NOMO-1 (cell line): ENCODE measurements around the gene DENND4C.
"Not testable (repeated sequence)": the region's sequence is repeated elsewhere in the genome, so short reads cannot be mapped to it uniquely, and the experiment has no call there.

Experiments used
- DNase-seq, 2 experiments: peaks; one replicate each; lab custom pipeline; 2025; ENCODE audit not compliant: unreplicated experiment in 2 of 2; lab: John Stamatoyannopoulos, UW

The DENND4C gene

DNA sequence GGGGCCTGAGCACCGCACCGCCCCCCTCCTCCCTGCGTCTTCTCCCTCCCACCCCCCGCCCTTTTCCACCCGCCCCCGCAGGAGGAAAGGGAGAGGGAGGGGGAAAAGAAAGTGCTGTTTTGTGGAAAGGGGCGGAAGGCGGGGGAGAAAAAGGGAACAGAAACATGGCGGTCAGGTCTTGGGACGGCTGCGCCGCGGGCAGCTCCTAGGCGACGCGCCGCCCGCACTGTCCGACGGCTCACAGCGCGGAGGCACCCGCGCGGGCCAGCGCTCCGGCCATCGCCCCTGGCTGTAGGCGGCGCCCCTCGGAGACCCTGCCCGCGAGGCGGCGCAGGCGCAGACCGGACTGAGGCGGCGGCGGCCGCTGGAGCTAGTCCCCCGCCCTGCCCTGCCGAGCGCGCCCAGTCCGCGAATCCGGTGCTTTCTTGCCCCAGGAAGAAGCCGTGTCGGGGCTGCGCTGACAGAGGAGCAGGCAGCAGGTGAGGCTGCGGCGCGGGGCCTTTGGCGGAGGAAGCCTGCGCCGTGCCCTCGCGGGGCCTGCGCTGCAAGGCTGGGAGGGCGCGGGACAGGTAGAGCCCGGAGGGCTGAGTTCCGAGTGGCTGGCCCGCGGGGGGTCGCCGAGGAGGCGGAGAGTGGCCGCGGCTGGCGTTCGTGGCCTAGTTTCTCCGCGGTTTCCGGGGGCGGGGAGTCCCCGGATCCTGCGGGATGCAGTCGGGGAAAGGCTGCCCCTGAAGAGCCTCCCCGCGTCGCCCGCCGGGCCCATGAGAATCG lies at the start of gene DENND4C:
DENND4C (plus strand) TSS at position 339 of the 771 bp plus-strand sequence. CDS start 45,482 bp downstream, outside the sequence.
- peak; percentile 65 to 68 for DNase-seq

GRCh38 chr9:19180991-19181390 lies 49.5 kb upstream of the DENND4C start:
- no peak for DNase-seq

DNA sequence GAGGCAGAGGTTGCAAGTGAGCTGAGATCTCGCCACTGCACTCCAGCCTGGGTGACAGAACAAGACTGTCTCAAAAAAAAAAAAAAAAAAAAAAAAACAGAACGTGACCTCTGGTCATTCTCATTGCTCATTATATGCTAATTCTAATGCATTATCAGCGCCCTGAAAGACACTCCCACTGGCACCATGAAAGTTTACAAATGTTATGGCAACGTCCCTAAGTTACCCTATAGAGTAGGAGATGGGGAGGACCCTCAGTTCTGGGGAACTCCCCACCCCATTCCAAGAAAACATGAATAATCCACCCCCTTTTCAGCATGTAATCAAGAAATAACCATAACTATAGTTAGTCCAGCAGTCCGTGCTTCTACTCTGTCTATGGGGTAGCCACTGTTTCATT lies 48.9 kb upstream of the DENND4C start:
- DNase-seq, result no peak

DNA sequence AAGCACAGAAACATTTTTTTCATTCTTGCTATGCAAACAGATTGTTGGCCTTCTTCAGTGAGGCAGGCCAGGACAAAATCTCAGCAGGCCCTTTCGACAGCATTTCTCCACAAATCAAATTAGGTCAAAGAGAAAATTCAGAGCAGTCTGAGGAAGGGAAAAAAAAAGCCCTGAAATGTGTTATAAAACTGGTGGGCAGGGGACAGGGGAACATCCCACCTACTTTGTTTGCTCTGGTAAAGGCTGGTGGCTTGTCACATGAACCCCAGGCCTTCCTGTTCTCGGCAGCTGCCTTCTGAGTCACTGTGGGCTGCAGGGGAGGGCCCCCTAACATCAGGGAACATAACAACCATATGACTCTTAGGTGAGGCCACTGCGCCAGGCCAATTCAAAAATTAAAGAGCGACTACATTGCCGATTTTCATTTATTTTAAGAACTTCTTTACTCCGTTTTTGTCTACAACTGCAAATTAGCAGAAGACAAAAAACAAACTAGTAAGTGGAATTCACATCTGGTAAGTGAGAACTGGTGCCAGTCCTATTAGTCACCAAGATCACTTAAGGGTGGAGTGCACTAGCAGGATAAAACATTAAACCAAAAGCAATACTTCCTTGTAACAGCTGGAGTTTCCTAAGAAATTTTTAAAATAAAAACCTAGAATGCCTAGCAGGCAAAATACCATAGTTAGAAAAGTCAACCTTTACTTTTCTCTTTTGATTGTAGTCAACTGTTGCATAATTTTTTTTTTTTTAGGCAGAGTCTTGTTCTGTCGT lies 46.2 kb upstream of the DENND4C start:
- peak; percentile 8 to 37 for DNase-seq

GRCh38 chr9:19185191-19185590 lies 45.3 kb upstream of the DENND4C start:
- DNase-seq, result no peak

DNA sequence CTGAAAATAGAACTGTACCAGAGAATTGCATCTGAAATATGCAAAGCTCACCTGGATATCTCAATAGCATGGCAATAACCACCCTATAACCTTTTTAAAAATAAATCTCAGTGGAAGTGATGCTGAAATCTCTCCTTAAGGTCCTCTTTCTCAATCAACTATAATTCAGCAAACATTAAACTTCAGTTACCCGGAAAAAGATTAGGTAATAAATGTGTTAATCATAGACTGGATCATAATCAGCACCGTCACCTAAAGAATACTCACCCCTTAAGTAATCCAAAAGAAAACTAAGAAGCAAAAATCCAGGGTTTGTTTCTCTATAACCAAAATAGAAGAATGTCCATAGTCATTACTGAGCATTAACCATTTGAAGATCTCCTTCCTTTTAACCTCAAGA lies 44.3 kb upstream of the DENND4C start:
- no peak for DNase-seq

GRCh38 chr9:19188771-19189170 lies 41.7 kb upstream of the DENND4C start:
- no peak for DNase-seq

- no peak for DNase-seq
Measured at GRCh38 chr9:19192202-19193028, 38.1 kb upstream of the DENND4C start.

GRCh38 chr9:19193029-19193324 lies 37.5 kb upstream of the DENND4C start:
- DNase-seq, result no peak

GRCh38 chr9:19193358-19193973 lies 37.0 kb upstream of the DENND4C start:
- DNase-seq, result not testable (repeated sequence)

GRCh38 chr9:19198406-19198805 lies 32.1 kb upstream of the DENND4C start:
- DNase-seq, result no peak

- no peak for DNase-seq
Measured at GRCh38 chr9:19199012-19199411, 31.5 kb upstream of the DENND4C start.

DNA sequence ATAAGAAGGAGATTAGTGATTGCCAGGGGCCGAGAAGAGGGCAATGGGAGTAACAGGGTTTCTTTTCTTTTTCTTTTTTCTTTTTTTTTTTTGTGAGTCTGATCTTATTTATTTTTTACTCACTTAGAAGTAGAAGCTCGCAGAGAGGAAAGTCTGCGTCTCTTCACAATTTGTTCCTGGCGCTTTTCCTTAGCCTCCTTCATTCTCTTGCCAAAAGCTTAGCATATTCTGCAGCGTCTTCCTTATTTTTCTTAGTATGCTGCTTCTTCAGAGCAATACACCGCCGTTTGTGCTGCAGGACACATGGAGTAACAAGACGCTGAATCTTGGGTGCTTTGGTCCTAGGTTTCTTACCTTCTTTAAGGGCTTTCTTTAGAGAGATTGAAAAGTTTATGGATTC lies 30.3 kb upstream of the DENND4C start:
- no peak for DNase-seq

DNA sequence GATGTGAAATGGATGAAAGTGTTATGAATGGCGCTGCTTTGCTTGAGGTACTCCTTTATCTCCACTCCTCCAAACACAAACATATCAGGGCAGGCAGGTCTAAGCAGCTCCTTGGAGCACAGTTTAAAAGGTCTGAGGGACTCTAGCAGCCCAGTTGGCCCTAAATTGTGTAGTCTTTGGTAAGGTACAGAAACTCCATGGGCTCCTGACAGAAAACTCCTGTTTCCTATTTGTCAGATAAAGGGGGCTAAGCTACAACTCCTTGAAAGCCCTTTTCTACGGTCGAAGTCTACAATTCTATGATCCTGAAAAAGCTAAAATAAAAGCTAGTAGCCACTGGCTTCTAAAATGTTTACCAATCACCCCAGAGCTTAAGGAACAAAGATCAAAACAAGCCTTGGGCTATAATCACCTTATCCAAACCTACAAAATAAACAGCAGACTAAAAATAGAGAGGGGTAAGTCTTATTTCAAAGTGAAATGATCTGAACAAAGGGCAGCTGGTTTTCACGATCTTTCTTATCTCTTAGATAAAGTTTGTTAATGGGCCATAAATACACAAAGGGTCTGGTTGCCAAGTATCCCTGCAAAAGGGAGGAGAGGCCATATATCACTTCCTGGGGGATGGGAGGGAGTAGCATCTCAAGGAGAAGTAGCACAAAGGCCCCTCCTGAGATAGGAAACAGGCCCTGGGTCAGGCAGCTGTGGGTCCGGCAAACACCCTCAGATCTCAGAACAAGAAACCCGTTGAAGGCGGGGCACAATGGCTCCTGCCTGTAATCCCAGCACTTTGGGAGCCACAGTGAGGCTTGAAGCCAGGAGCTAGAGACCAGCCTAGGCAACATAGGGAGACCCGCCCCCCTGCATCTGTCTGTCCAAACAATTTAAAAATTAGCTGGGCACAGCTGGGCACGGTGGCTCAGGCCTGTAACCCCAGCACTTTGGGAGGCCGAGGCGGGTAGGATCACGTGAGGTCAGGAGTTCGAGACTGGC lies 28.3 kb upstream of the DENND4C start:
- no peak for DNase-seq

DNA sequence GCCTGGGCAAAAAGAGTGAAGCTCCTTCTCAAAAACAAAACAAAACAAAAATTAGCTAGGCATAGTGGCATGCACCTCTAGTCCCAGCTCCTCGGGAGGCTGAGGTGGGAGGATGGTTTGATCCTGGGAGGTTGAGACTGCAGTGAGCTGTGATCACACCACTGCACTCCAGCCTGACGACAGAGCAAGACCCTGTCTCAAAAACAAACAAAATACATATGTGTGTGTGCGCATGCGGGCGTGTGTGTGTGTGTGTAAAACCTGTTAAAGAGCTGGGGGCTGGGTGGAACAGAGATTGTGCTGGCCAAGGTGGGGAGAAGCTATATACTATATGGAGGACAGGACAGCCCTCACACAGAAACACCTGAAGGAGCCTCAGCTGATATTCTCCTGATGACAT lies 27.4 kb upstream of the DENND4C start:
- no peak for DNase-seq

DNA sequence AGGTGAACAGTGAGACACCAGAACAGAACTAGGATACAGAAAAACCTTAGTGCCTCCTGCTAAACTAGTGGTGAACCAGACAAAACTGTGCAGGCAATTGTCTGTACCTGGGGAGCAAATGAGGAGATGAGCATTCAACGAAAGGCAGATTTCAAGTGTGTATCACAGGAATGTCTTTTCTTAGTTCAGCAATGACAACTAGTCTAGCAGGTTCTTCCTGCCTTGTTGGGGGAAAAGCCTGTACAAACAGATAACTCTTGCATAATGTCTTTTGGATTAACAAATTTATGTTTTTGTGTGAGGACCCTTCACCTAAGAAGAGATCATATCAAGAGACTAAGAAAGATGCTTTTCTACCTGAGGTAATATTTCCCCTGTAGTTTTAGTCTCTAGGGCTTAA lies 21.8 kb upstream of the DENND4C start:
- DNase-seq, result no peak

DNA sequence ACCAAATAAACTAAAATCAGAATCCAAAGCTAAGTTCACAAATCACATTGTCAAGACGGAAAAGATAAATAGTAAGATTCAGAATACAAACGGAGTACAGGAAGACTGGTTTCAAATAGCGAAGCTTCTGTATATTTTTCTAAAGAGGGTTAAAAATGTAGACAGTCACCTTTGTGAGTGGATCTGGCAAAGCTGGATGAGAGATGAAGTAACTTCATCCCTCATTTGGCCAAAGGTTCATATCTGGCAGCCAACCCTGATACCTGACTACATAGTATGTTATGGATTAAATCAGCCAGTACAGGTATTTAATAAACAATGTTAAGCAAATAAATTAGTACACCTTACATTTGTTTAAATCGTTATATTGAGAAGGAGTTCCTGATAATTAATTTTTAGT lies 21.3 kb upstream of the DENND4C start:
- no peak for DNase-seq

DNA sequence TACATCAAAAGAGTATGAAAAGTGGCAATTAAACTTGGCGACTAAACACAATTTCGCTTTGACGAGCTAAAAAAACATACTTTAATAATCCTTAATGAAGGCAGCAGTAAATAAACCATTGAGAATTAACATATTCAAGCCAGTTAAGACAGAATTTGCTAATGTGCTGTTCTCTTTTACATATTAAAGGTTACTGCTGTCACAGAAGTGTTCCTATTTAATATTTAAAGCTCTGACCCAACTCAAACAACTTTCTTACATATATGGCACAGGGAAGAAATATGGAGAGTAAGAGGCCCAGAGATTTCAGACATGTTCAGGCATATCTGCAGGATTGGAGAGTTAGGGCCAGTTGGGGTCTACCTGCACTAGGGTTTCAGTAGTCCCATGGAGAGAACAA lies 16.7 kb upstream of the DENND4C start:
- DNase-seq, result no peak

DNA sequence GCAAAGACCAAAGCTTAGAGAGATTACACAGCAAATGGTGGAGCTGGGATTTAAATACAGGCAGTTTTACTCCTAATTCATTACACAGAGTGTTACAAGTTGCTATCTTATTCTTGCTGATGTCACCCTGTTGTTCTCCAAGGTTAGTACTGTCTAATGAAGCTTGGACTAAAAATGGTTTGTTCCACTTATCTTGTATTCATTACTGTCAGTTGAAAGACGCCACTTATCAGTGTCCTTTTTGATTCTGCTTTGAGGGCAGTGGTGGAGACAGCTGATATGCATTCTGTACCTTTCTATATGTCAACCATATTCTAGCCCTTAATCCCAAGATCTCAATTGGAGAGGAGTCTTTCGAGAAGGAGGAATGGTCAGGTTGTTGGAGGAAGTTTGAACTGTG lies 14.0 kb upstream of the DENND4C start:
- no peak for DNase-seq

GRCh38 chr9:19221326-19221725 lies 9.2 kb upstream of the DENND4C start:
- DNase-seq, result no peak
